CD4-positive, alpha-beta T cell treated with Interferon alpha-2 for 1 hour (primary cell): ENCODE measurements around the gene TRIM42.

Experiments used
- DNase-seq, 2 donors: peaks; one replicate each; pipeline ENCODE4 v3.0.0-alpha.2; 2020 to 2022

TRIM42 gene

DNA sequence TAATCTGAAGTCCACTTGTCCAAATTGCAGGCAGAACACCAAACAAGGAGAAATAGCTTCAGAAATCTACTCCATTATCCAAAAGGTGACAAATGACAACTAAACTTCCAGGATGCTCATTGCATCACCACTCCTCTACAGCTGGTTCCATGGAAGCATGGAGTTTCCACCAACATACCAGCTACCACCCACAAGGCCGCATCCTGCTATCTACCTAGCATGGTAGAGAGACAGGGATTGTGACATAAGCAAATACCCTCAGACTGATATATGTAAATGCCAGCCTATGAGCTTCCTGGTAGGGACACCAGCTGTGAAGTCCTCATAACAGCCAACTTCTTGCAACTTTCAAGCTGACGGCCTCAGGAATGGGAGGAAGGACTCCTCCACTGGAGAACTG, at the start of gene TRIM42:
TSS of gene TRIM42 (plus strand) at position 301 of the 400 bp plus-strand sequence. CDS start 166 bp downstream, outside the sequence.
- DNase-seq: no peak

DNA sequence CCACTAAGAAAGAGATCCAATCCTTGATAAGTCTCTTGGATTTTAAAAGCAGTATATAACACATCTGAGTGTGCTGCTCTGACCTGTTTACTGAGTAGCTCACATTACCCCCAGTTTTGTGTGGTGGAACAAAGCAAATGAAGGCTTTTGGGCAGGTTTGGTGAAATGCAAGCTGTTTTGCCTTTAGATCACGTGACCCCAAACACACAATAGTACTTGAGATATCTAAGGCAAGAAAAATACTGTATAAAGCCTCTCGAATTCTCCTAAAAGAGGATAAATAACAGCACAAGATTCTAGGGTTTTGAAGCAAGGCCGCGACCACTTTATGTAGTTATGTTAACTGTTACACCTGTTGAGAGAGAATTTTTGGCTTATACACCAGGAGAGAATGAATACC, 49.3 kb upstream of the TRIM42 start:
- DNase-seq: no peak

DNA sequence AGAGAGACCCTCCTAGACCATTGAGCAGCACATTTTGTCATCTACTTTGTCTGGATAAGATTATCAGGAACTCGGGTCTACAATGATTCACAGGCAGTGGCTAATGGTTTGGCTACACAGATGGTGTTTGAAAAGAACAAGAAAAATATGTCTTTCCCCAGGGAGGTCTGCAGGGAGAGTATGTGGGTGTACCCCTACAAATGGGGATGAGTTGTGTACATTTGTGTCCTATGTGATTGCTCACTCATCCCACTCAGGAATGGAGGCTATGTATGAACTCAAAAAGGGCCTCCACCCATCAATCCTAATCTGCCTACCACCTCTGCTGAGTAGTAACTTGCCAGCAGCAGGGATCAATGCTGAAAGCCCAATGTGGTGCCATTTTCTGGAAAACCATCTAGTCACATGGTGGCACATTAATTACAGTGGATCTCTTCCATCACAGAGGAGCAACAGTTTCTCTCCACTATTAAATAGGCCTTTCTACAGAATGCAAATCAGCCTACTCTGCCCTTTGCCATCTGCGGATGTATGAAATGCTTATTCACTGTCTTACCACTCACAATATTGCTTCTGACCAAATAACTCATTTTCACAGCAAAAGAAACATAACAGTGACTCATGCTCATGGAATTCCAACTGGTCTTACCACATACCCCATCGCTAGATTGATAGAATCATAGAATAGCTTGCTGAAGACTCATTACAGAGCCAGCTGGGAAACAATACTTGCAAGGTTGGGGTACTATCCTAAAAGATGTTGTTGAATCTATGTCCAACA, 48.3 kb upstream of the TRIM42 start:
- DNase-seq: no peak

DNA sequence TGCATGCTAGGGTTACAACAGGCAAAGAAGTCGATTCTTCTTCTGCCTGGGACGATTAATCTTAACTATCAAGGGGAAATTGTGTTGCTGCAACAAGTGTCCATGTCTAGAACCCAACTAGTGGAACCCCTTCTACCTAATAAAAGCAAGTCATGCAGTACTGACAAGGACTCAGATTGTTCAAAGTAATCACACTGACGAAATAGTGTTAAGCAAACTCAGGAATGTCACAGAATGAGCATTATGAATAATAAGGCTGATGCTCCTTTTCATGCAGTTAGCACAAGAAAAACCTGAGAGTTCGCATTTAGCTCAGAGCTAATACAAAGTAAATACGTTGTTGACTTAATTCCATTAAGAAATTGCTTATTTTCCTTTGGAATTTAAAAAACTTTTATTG, 47.5 kb upstream of the TRIM42 start:
- no peak for DNase-seq

DNA sequence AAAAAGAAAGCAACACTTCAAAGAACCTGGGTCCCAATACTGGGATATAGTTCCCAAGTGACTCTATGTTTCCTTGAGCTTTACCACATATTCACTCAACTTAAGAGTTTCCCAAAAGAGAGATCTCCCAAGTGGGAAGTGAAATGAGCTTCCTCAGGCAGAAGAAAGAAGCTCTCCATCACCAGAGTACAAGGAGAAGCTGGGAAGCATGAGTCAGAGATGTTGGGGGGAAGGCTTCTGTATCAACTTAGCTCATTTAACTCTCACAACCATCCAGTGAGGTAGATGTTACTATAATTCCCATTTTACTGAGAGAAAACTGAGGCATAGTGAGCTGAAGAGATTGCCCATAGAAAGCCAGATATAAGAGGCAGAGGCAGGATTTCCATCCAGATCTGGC, 47.0 kb upstream of the TRIM42 start:
- DNase-seq: no peak

DNA sequence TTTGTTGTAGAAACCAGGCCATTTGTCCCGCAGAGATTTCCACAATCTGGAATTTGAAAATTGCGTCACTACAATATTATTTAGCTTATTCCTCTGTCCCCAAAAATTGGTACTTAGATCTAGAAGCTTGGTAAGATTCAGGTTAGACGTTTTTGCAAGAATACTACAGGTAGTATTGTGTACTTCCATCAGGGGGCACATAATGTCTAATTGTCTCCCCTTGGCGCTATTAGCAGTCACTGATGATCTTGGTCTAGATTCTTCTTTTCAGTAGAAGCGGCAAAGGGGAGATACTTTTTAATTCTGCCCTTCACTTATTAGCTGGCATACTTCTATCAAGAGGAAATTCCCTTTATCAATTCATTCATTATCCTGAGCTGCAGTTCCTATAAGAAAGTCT, 42.6 kb upstream of the TRIM42 start:
- no peak for DNase-seq

DNA sequence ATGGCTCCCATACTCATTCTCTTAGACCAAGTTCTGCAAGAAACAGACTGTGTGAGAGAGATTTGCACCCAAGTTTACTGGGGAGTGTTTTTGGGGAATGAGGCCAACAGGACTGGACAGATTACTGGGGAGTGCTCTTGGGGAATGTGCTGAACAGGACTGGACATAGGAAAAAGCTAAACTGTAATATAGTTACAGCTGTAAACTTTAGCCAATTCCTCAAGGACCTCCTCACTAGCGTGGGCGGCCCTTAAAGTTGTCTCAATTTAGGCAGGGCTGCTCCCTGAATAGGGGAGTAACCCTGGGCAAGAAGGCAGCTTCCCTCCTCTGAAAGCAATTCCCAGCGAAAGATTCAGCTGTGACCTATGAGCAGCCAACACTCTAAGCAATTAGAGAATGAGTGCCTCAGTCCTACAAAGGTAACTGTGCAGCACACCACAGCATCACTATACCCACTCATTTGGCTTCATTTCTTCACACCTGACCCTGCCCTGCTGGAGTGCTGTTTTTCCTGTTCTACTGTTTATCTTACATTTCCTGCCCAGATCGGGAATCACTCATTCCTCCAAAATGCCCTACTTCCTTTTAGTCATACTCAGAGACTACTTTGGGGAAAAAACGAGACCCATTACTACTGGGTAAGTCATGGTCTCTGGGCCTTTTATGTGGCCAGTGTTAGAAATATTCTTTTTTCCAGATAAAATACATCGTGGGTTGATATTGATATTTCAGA, 41.3 kb upstream of the TRIM42 start:
- DNase-seq: no peak

DNA sequence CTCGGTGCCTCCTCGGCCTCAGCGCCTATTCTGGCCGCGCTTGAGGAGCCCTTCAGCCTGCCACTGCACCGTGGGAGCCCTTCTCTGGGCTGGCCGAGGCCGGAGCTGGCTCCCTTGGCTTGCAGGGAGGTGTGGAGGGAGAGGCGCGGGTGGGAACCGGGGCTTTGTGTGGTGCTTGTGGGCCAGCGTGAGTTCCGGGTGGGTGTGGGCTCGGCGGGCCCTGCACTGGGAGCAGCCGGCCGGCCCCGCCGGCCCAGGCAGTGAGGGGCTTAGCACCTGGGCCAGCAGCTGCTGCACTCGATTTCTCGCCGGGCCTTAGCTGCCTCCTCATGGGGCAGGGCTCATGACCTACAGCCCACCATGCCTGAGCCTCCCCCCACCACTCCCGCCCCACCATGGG, 26.6 kb upstream of the TRIM42 start:
- DNase-seq: no peak

DNA sequence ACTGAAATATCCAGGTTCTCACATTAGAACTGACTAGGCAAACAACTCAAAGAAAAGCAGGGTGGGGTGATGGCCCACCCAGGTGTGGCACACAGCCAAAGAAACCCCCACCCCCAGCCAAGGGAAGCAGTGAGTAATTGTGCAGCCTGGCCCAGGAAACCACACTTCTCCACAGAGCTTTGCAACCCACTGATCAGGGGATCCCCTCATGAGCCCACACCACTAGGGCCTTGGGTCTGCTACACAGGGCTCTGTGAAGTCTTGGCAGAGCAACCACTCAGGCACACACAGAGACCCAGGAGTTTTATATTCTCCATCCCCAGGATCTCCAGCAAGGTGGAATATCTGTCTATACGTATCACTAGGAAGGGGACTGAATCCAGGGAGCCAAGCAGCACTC, 22.2 kb upstream of the TRIM42 start:
- DNase-seq: no peak

DNA sequence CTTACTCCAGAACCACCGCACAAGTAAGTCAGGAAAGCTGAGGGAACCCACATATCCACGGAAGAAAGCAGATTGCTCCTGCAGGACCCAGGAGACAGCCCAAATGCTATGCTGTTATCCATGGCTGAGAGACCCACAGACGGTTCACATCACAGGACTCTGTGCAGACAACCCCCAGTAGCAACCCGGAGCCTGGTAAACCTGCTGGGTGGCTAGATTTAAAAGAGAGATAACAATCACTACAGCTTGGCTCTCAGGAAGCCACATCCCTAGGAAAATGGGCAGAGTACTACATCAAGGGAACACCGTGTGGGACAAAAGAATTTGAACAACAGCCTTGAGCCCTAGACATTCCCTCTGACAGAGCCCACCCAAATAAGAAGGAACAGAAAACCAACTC, 13.8 kb upstream of the TRIM42 start:
- no peak for DNase-seq

DNA sequence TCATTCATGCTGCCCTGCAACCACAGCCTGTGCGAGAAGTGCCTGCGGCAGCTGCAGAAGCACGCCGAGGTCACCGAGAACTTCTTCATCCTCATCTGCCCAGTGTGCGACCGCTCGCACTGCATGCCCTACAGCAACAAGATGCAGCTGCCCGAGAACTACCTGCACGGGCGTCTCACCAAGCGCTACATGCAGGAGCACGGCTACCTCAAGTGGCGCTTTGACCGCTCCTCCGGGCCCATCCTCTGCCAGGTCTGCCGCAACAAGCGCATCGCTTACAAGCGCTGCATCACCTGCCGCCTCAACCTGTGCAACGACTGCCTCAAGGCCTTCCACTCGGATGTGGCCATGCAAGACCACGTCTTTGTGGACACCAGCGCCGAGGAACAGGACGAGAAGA, 4.7 kb downstream of the TRIM42 start:
- DNase-seq: no peak

DNA sequence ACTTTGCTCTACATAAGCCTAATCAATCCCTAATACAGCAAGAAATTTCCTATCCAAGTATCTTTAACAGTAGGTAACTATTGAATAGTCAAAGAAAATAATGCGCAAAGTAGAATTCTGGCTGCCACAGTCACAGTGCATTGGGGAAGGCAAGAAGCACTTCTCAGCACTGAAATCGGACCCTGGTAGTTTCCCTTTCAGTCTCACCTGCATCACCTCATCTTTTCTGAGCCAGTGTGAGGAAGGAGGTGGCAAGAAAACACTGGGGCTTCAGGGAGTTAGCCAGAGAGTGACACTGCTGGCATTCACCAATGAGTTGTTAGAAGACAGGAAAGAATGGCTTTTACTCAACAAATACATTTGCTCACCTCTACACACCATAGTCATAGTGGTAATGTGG, 8.3 kb downstream of the TRIM42 start:
- DNase-seq: no peak

DNA sequence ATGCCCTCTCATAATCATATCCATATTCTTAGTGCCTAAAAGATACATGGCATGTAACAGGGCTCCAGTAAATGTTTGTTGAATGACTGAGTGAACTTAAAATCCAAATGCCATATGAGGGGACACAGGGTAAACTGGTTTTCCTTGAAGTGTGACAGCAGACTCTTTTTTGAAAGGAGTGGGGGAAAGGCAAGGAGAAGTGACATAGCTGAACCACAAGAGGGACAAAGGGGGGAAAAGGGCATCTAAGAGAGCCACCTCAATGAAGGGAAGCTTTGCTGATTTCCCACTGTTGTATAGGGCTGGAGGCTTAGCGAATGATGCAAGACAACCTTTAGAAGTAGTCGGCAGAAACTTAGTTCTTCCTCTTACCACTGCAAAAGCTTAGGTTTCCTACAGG, 9.1 kb downstream of the TRIM42 start:
- DNase-seq: no peak

DNA sequence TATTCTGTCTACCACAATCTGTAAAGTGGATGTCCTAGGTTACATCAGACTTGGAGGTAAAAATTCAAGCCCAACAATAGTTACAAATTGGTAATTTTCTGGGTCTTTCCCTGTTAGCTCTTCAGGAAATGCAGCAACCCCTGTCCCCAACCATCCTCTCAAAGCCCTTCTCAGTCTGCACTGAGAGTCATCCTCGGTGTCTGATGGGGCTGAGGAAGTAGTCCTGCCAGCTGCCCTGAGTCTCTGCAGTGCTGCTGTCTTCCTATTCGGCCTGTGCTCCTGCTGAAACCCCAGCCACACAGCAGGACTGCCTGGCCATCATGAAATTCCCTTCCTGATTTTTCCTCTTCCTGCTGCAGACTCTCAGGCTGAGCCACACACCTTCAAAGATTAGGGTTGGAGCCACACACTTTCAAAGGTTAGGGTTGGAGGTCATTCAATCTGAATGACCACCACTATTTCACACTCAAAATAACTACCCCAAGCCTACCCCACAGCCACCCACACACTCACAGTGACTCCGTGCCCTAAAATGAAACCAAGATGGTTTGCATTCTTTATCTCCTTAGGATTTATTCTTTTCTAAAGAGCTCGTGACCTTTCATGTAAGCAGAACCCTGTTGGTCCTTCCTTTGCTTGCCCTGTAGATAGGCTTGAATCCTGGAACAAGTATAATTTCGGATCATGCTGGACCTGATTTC, 17.6 kb downstream of the TRIM42 start:
- no peak for DNase-seq

DNA sequence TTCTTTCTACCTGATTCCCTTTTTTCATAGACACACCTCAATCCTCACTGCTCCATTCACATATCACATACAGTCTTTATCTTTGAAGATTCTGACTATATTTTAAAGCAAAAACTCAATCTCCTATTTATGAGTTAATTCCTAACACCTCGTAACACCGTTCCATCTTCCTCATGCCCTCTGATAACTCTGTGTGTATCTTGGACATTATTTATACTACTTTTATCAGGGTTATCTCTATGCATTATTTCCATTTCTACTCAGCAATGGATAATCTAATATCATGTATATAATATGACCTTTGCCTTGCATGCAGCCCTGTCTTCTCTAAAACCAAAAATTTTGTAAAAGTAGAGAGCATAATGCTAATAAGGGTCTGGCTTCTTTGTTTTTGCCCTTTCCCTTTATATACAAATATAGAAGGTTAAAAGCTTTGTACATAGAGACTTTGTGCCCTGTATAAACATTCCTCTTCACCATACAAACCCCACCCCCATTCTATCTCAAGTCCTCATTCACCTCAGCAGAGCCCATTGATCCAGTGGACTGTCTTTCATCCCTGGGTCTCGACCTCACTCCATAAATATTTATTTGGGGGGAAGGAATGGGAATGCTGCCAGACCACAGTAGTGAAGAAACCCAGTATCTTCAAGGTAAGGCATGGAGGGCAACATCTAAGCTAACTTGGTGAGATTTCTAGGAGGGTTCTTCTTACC, 21.8 kb downstream of the TRIM42 start:
- no peak for DNase-seq

DNA sequence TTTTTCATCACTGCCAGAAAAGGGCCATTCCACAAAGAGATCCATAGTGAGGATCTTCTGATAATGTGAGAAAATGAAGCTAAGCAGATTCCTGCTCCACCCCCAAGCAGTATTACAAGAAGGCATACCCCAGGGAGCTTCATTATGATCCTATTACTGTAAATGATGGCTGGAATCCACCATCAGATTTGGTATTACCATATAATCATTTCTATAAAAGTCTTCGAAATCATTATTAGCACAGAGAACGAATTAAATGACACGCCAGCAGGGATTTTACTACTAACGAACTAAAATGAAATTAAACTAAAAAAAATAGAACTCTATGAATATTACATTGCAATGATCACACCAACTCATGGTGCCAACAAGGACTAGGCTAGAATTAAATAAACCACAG, 24.4 kb downstream of the TRIM42 start:
- DNase-seq: no peak

DNA sequence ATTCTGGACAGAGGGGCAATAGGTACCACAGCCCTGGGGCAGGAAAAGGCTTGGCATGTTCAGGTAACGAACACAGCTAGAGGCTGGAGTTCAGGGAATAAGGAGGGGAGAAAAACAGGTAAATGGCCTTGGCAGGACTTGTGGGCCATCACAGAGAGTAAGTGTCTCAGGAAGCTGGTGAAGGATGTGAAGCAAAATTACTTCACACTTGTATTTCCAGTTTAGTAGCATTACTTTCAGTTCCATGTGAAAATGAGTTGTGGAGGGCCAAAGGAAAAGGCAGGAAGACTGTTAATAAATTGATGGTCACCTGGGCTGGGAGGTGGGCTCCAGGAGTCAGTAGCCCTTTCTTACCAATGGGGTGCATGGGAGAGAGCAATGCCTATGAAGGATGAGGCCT, 25.6 kb downstream of the TRIM42 start:
- DNase-seq: no peak

DNA sequence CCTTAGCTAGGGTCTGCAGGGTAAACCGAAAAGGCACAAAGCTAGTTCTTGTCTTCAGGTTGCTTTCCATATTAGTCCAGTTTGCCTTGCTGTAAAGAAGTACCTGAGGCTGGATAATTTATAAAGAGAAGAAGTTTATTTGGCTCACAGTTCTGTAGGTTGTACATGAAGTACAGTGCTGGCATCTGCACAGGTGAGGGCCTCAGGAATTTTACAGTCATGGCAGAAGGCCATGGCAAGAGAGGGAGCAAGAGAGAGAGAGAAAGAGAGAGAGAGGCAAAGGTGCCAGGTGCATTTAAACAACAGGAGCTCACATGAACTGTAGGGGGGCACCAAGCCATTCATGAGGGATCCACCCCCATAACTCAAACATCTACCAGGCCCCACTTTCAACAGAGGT, 26.9 kb downstream of the TRIM42 start:
- DNase-seq: no peak

DNA sequence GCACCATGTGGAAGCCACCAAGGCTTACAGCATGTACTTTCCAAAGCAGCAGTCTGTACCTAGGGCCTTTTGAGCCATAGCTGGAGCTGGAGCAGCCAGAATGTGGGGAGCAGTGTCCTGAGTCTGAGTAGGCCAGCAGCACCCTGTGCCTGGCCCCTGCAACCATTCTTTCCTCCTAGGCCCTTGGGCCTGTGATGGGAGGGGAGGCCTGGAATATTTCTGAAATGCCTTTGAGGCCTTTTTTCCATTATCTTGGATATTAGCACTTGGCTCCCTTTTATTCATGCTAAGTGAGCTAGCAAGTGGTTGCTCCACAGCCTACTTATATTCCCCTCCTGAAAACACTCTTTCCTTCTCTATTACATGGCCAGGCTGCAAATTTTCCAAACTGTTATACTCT, 28.1 kb downstream of the TRIM42 start:
- no peak for DNase-seq

DNA sequence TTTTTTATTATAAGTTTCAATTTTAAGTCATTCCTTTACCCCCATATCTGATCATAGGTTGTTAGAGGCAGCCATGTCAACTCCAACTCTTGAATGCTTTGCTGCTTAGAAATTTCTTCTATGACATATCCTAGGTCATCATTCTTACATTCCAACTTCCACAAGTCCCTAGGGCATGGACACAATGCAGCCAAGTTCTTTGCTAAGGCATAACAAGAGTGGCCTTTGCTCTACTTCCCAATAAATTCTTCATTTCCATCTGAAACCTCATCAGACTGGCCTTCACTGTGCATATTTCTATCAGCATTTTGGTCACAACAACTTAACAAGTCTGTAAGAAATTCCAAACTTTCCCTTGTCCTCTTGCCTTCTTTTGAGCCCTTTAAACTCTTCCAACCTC, 28.5 kb downstream of the TRIM42 start:
- DNase-seq: no peak

DNA sequence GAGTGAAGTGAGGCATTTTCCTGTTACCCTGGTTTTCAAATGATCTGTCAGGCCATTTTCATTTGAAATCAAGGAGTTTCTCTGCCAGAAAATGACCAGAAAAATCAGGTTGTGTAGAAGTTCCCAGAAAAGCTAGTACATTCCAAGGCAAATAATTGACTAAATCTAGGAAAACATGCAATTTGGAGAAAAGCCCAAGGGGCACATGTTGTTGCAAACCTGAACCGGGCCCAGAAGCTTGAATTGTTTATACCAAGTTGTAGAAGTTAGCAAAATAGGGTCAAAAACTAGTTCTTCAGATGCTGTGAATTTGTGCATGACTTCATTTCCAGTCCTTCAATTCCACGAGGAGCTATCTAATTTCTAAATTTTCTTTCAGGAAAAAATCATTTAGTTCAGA, 31.0 kb downstream of the TRIM42 start:
- no peak for DNase-seq

DNA sequence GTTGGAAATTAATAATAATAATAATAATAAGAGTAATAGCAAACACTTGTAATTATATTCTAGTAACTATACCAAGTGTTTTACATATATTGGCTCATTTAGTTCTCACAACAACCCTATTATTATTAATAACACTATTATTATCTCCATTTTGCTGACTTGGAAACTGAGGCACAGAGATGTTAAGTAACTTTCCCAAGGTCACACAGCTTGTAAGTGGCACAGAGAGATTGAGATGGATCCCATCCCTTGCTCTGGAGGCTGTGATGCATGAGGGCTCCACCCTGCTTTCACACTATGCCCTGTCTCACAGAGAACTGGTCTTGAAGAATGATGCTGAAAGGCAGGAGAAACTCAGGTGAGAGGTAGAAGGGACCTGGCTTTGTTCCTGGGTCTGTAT, 31.9 kb downstream of the TRIM42 start:
- no peak for DNase-seq

DNA sequence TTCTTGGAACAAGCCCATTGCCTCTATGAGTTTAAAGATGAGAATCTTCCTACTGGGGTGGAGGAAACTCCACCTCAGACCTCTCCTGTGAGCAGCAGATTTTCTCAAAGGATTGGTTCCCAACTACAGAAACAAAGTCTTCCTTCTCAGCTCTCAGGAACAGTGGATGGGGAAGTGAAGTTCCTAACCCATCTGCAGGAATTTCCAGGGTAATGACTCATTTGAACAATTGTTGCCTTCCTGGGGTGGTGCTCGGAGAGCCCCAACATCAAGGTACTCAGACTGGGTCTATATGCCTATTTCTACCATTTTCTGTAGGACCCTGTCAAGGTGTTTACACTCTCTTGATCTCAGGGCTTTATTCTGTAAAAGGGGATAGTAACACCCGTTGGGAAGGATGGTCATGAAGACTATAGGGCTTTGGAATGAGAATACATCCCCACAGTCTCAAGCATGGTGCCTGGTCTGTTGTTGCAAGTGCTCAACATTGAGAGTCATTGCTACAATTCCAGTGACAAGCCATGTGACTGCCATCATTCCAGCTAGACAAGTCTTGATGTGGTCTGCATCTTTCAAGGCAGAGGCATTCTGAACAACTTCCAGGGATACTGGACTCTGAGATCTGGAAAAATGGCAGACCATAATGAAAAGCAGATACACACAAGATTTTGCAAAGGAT, 33.0 kb downstream of the TRIM42 start:
- no peak for DNase-seq
